ENCODE data around the gene IFNG. TPM values are rescaled to one million over a fixed set of nuclear protein-coding genes. Genes with fewer than 3 reads are reported as not detected.

IFNG gene
- total RNA-seq, 3 donors from 2014 or later, result not detected

GRCh38 chr12:68157380-68157779, 2.2 kb downstream of the IFNG start:
- Histone ChIP-seq H3K4me1 (no peaks in the 10 kb centered on the region), H3K27me3 (no peaks in the 10 kb centered on the region), H3K27ac (no peak overlapping the region), H3K36me3 (no peaks in the 10 kb centered on the region), H3K9me3 (no peaks in the 10 kb centered on the region), H3K4me3 (no peak overlapping the region)
- TF ChIP-seq POLR2AphosphoS5 (IDR thresholded peaks at IDR 0.05) (no peak), POLR2A (IDR thresholded peaks at IDR 0.05) (no peak)
- TF ChIP-seq, protein P1, sequence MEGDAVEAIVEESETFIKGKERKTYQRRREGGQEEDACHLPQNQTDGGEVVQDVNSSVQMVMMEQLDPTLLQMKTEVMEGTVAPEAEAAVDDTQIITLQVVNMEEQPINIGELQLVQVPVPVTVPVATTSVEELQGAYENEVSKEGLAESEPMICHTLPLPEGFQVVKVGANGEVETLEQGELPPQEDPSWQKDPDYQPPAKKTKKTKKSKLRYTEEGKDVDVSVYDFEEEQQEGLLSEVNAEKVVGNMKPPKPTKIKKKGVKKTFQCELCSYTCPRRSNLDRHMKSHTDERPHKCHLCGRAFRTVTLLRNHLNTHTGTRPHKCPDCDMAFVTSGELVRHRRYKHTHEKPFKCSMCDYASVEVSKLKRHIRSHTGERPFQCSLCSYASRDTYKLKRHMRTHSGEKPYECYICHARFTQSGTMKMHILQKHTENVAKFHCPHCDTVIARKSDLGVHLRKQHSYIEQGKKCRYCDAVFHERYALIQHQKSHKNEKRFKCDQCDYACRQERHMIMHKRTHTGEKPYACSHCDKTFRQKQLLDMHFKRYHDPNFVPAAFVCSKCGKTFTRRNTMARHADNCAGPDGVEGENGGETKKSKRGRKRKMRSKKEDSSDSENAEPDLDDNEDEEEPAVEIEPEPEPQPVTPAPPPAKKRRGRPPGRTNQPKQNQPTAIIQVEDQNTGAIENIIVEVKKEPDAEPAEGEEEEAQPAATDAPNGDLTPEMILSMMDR (IDR thresholded peaks at IDR 0.05), result no peak
- DNase-seq (ENCODE audit: low spot score in 2 of 2), result no peak
- intact Hi-C loops (cut with DNase I; ENCODE audit: low total_unique reads), result no loop called here

DNA sequence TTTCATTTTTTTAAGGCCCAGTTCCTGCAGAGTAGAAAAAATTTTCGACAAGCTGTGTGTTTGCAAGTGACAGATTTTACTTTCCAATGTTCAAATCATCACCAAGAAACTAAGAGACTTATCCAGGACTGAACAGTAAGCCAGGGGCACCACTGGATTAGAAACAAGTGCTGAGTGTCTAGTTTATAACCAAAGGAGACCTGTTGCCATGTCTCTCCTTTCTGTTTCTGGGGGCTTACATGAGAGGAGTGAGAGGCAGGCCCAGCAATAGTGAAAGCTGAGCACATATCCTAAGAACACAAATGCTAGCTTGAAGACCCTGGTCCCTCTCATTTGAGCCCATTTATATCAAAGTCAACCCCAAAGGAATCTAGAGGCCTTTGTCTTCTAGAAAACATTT, 2.9 kb downstream of the IFNG start:
- Histone ChIP-seq H3K9me3 (no peaks in the 10 kb centered on the region), H3K4me1 (no peaks in the 10 kb centered on the region), H3K4me3 (no peak overlapping the region), H3K27ac (no peak overlapping the region), H3K27me3 (no peaks in the 10 kb centered on the region), H3K36me3 (no peaks in the 10 kb centered on the region)
- TF ChIP-seq POLR2A (IDR thresholded peaks at IDR 0.05), result no peak
- TF ChIP-seq POLR2AphosphoS5 (IDR thresholded peaks at IDR 0.05), result no peak
- TF ChIP-seq, protein P1 (IDR thresholded peaks at IDR 0.05), result no peak
- intact Hi-C loops (cut with DNase I; ENCODE audit: low total_unique reads), result no loop called here
- DNase-seq (ENCODE audit: low spot score in 2 of 2), result no peak

DNA sequence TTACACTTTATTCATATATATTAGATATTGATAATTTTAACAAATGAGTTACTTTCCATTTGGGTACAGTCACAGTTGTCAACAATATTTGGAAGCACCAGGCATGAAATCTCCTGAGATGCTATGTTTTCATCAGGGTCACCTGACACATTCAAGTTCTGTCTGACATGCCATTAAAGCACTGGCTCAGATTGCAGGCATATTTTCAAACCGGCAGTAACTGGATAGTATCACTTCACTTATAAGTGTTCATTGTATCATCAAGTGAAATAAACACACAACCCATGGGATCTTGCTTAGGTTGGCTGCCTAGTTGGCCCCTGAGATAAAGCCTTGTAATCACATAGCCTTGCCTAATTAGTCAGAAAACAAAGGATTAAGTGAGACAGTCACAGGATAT, 4.8 kb downstream of the IFNG start:
- no peak for TF ChIP-seq POLR2AphosphoS5 (IDR thresholded peaks at IDR 0.05)
- TF ChIP-seq, protein P1 (IDR thresholded peaks at IDR 0.05), result no peak
- H3K4me1 ChIP-seq, result no peaks in the 10 kb centered on the region
- no peak for DNase-seq (ENCODE audit: low spot score in 2 of 2)

DNA sequence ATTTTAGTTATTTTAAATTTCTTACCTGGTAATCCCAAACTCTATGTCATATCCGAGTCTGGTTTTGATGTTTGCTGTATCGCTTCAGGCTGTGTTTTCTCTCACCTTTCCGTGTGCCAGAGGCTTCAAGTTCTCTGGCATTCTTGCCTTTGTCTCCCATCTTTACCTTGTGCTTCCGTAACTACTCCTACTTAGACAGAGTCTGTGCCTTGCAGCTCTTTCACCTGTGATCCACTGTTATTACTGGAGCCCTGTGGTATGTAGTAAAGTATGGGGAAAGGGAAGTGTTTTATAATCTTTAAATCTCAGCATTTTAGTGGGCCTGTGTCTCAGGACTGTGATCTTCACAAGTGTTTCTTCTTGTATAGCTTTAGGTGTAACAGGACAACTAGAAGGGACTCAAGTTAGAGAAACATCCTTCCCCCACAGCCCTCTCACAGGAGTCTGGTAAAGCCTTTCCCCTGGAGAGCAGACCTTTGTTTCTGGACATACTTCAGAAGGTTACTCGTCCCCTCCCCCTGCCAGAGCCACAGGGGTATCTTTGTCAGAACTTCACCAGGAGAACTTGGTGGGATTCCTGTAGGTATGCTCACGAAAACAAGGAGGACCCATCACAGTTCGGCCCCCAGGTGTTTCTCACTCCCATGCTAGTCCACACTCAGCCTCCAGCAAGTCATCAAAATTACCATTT, 11.1 kb downstream of the IFNG start:
- no peaks in the 10 kb centered on the region for H3K4me1 ChIP-seq
- intact Hi-C loops (cut with DNase I; ENCODE audit: low total_unique reads), result no loop called here
- no peak overlapping the region for H3K4me3 ChIP-seq
- H3K9me3 ChIP-seq, result no peaks in the 10 kb centered on the region
- no peak for DNase-seq (ENCODE audit: low spot score in 2 of 2)
- TF ChIP-seq POLR2AphosphoS5 (IDR thresholded peaks at IDR 0.05) (no peak), POLR2A (IDR thresholded peaks at IDR 0.05) (no peak)
- TF ChIP-seq, protein P1 (IDR thresholded peaks at IDR 0.05), result no peak
- H3K36me3 ChIP-seq, result no peaks in the 10 kb centered on the region
- no peaks in the 10 kb centered on the region for H3K27me3 ChIP-seq
- H3K27ac ChIP-seq, result no peak overlapping the region

More for the DNA sequence above, 4.8 kb downstream of the IFNG start:
- no peaks in the 10 kb centered on the region for H3K36me3 ChIP-seq
- intact Hi-C loops (cut with DNase I; ENCODE audit: low total_unique reads), result no loop called here
- H3K4me3 ChIP-seq, result no peak overlapping the region
- H3K27ac ChIP-seq, result no peak overlapping the region
- H3K27me3 ChIP-seq, result no peaks in the 10 kb centered on the region
- no peaks in the 10 kb centered on the region for H3K9me3 ChIP-seq

GRCh38 chr12:68140556-68140955, 19.0 kb downstream of the IFNG start:
- no peaks in the 10 kb centered on the region for H3K36me3 ChIP-seq
- TF ChIP-seq POLR2AphosphoS5 (IDR thresholded peaks at IDR 0.05) (no peak), POLR2A (IDR thresholded peaks at IDR 0.05) (no peak)
- TF ChIP-seq, protein P1 (IDR thresholded peaks at IDR 0.05), result no peak
- intact Hi-C loops (cut with DNase I; ENCODE audit: low total_unique reads), result no loop called here
- no peak overlapping the region for H3K27ac ChIP-seq
- DNase-seq (ENCODE audit: low spot score in 2 of 2), result no peak
- no peak overlapping the region for H3K4me3 ChIP-seq
- no peaks in the 10 kb centered on the region for H3K4me1 ChIP-seq
- H3K9me3 ChIP-seq, result no peaks in the 10 kb centered on the region
- H3K27me3 ChIP-seq, result no peaks in the 10 kb centered on the region

Data from breast epithelium (tissue), 4 donors.